Stimulated activated CD8-positive, alpha-beta memory T cell treated with anti-CD3 and anti-CD28 coated beads, Interleukin-15, amount 100 ng/mL, for 4 hours (primary cell): ENCODE data around the gene RPUSD1.

Experiments
- DNase-seq, 2 donors: peaks; one replicate each; pipeline ENCODE4 v3.0.0-alpha.2; 2020; ENCODE audit warnings: low read depth in 2 of 2

Gene RPUSD1

GRCh38 chr16:819336-820043 lies 31.3 kb upstream of the RPUSD1 start:
- no peak for DNase-seq

GRCh38 chr16:818592-818991 lies 30.4 kb upstream of the RPUSD1 start:
- DNase-seq, result no peak

- DNase-seq, result no peak
Observed at GRCh38 chr16:818132-818531, 30.0 kb upstream of the RPUSD1 start.

GRCh38 chr16:817001-817906 lies 29.1 kb upstream of the RPUSD1 start:
- no peak for DNase-seq

GRCh38 chr16:815861-816260 lies 27.7 kb upstream of the RPUSD1 start:
- no peak for DNase-seq

GRCh38 chr16:814974-815373 lies 26.8 kb upstream of the RPUSD1 start:
- no peak for DNase-seq

- no peak for DNase-seq
Observed at GRCh38 chr16:813916-814412, 25.8 kb upstream of the RPUSD1 start.

- DNase-seq, result no peak
Observed at GRCh38 chr16:813204-813915, 25.2 kb upstream of the RPUSD1 start.

- no peak for DNase-seq
Observed at GRCh38 chr16:808085-808386, 19.9 kb upstream of the RPUSD1 start.

- peak; percentile 65 to 79 for DNase-seq
Observed at GRCh38 chr16:807347-808084, 19.3 kb upstream of the RPUSD1 start.

- no peak for DNase-seq
Observed at GRCh38 chr16:805474-805873, 17.3 kb upstream of the RPUSD1 start.

GRCh38 chr16:804193-805048 lies 16.2 kb upstream of the RPUSD1 start:
- no peak for DNase-seq

- DNase-seq, result no peak
Observed at GRCh38 chr16:803754-804080, 15.5 kb upstream of the RPUSD1 start.

- no peak for DNase-seq
Observed at GRCh38 chr16:802914-803753, 15.0 kb upstream of the RPUSD1 start.

- no peak for DNase-seq
Observed at GRCh38 chr16:802461-802860, 14.3 kb upstream of the RPUSD1 start.

GRCh38 chr16:801584-802363 lies 13.6 kb upstream of the RPUSD1 start:
- no peak for DNase-seq

GRCh38 chr16:800834-801511 lies 12.8 kb upstream of the RPUSD1 start:
- DNase-seq, result no peak

- DNase-seq, result no peak
Observed at GRCh38 chr16:799948-800833, 12.0 kb upstream of the RPUSD1 start, which contains the start of gene GNG13. GNG13 (minus strand) TSS chr16:800734; CDS start chr16:799077, 1,657 bp downstream.
